Thyroid gland (tissue), 4 donors: Measurements from ENCODE around the gene PKIG. TPM values are rescaled to one million over a fixed set of nuclear protein-coding genes. Genes with fewer than 3 reads are reported as not detected.

ENCODE experiments used
- DNase-seq, 2 donors: peaks; one replicate each; pipeline ENCODE4 v3.0.0-alpha.2; 2019
- H3K27ac ChIP-seq, 3 donors: fragments of 200-600 bp; sonication (generic); 1 replicate in 2 of 3; 2 replicates in 1 of 3; pipeline ENCODE4 v1.5.1; 2016 to 2019; ENCODE audit warnings: mild to moderate bottlenecking in 1 of 3, moderate library complexity in 1 of 3
- H3K27me3 ChIP-seq: fragments of 200-600 bp; sonication (generic); one replicate; pipeline ENCODE4 v1.5.1; 2019
- H3K36me3 ChIP-seq, 2 donors: fragments of 200-600 bp; sonication (generic); one replicate each; pipeline ENCODE4 v1.5.1; 2016 to 2019
- H3K4me1 ChIP-seq, 2 donors: fragments of 200-600 bp; sonication (generic); one replicate each; pipeline ENCODE4 v1.5.1; 2017 to 2019
- H3K4me3 ChIP-seq, 3 donors: fragments of 200-600 bp; sonication (generic); replicated peaks in 1 of 3; 1 replicate in 2 of 3; 2 replicates in 1 of 3; pipeline ENCODE4 v1.5.1; 2016; ENCODE audit warnings: mild to moderate bottlenecking in 1 of 3
- H3K9me3 ChIP-seq: fragments of 200-600 bp; sonication (generic); one replicate; pipeline ENCODE4 v1.5.1; 2017
- POLR2A ChIP-seq, 2 donors: fragments of 450-650 bp; IDR thresholded peaks; one replicate each; pipeline ENCODE4 v1.6.1; 2017; ENCODE audit warnings: antibody characterized with exemption in 2 of 2, mild to moderate bottlenecking in 2 of 2, moderate library complexity in 1 of 2
- whole genome bisulfite sequencing, 2 donors: methylation state at CpG; one replicate each; pipeline ENCODE4 v1.1.5; 2017; 5-methylcytosine and 5-hydroxymethylcytosine counted together
- intact Hi-C: fragments of 100-400 bp; cut with DNase I; formaldehyde crosslinking; loops from one replicate; pipeline ENCODE4 v1.15.1; 2023
- total RNA-seq, 4 donors: library from RNA; depleted of rRNA; stranded (reverse); fragments of >200 nt; gene quantifications; one replicate each; pipeline ENCODE4 v1.2.3, GENCODE V29; 2016
- TF ChIP-seq, protein P1 (sequence below), 6 experiments: fragments of 200-600 bp in 3 of 6; fragments of 450-650 bp in 3 of 6; sonication (generic) in 3 of 6; IDR thresholded peaks; one replicate each; pipeline ENCODE4 v1.5.1; 2016 to 2019; ENCODE audit warnings: antibody characterized with exemption in 6 of 6, mild to moderate bottlenecking in 2 of 6, inconsistent platforms in 1 of 6, moderate library complexity in 1 of 6

The PKIG gene
- total RNA-seq, 4 donors from 2014 or later = 108 to 145 (median 111) TPM

DNA sequence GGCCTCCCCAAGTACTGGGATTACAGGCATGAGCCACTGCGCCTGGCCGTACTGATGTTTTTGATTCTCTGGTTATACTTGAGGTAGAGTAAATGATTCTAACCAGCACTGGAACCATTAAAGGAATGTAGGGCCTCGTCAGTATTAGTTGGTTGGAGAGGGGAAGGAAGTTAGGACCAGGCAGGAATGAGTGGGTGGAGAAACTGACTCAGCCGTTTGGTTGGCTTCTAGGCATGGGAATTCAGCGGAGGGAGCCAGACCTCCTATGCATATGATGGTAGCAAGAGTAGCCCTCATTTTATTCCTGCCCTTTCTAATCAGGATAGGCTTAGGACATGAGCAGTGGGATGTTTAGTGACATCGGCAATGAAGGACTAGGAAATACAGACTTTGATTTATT lies 41.5 kb upstream of the PKIG start:
- intact Hi-C loops = no loop called here
- DNase-seq = no peak

DNA sequence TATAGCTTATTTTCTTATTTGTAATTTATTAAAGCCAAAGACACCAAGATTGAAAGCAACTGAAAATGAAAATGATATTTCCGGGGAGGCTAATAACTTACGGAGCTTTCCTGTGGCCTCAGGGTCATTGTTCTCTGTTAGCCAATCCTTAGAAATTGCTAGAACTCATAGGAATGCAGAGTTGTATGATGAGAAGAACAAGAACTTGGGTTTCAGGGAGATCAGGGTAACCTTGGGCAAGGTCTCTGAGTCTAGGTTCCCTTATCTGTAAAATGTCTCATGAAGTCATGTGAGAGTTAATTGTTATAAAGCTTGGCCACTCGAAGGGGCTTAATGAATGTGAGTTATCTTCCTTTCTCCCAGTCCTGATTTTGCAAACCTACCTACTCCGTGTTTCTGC lies 40.4 kb upstream of the PKIG start:
- Histone ChIP-seq H3K27ac (no peak overlapping the region), H3K27me3 (no peaks in the 10 kb centered on the region), H3K9me3 (no peaks in the 10 kb centered on the region), H3K4me3 (no peak overlapping the region), H3K36me3 (no peaks in the 10 kb centered on the region), H3K4me1 (peaks cover 6 to 20% of the 10 kb centered on the region in 2 donors)
- intact Hi-C loops = no loop called here
- no peak for TF ChIP-seq POLR2A (IDR thresholded peaks at IDR 0.05)
- TF ChIP-seq, protein P1, sequence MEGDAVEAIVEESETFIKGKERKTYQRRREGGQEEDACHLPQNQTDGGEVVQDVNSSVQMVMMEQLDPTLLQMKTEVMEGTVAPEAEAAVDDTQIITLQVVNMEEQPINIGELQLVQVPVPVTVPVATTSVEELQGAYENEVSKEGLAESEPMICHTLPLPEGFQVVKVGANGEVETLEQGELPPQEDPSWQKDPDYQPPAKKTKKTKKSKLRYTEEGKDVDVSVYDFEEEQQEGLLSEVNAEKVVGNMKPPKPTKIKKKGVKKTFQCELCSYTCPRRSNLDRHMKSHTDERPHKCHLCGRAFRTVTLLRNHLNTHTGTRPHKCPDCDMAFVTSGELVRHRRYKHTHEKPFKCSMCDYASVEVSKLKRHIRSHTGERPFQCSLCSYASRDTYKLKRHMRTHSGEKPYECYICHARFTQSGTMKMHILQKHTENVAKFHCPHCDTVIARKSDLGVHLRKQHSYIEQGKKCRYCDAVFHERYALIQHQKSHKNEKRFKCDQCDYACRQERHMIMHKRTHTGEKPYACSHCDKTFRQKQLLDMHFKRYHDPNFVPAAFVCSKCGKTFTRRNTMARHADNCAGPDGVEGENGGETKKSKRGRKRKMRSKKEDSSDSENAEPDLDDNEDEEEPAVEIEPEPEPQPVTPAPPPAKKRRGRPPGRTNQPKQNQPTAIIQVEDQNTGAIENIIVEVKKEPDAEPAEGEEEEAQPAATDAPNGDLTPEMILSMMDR (IDR thresholded peaks at IDR 0.05) = no peak
- 75 to 78% methylated on average over 4 of the region's 4 CpGs for WGBS, 2 donors
- DNase-seq = no peak

More for the DNA sequence above, 41.5 kb upstream of the PKIG start:
- WGBS, 2 donors = 74 to 77% methylated on average over 6 of the region's 6 CpGs
- no peaks in the 10 kb centered on the region for H3K36me3 ChIP-seq
- TF ChIP-seq, protein P1 (IDR thresholded peaks at IDR 0.05) = no peak
- no peak for TF ChIP-seq POLR2A (IDR thresholded peaks at IDR 0.05)
- H3K9me3 ChIP-seq = no peaks in the 10 kb centered on the region
- H3K27me3 ChIP-seq = no peaks in the 10 kb centered on the region
- H3K27ac ChIP-seq = no peak overlapping the region
- no peak overlapping the region for H3K4me3 ChIP-seq
- H3K4me1 ChIP-seq = peaks cover 6 to 20% of the 10 kb centered on the region in 2 donors

DNA sequence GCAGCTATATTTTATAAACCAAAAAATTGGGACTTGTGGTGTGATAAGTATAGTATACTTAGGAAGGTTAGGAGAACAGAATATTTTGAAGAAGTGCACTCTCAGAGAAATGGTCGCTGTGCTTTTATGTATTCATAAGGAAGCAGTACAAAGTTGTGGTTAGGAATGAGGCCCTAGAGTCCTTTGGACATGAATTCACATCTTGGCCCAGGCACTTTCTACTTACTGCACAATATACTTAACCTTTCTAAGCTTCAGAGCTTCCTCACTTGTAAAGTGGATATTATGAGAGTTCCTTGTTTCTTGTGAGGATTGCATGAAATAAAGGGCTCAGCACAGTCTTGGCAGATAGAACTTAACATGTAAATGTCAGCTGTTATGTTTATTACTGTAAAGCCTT lies 39.5 kb upstream of the PKIG start:
- Histone ChIP-seq H3K4me3 (no peak overlapping the region), H3K27ac (no peak overlapping the region), H3K36me3 (no peaks in the 10 kb centered on the region), H3K9me3 (no peaks in the 10 kb centered on the region), H3K27me3 (no peaks in the 10 kb centered on the region), H3K4me1 (peaks cover 6 to 20% of the 10 kb centered on the region in 2 donors)
- 31 to 35% methylated on average over 1 of the region's 1 CpG for WGBS, 2 donors
- intact Hi-C loops = no loop called here
- TF ChIP-seq, protein P1 (IDR thresholded peaks at IDR 0.05) = no peak
- no peak for TF ChIP-seq POLR2A (IDR thresholded peaks at IDR 0.05)
- DNase-seq = no peak

DNA sequence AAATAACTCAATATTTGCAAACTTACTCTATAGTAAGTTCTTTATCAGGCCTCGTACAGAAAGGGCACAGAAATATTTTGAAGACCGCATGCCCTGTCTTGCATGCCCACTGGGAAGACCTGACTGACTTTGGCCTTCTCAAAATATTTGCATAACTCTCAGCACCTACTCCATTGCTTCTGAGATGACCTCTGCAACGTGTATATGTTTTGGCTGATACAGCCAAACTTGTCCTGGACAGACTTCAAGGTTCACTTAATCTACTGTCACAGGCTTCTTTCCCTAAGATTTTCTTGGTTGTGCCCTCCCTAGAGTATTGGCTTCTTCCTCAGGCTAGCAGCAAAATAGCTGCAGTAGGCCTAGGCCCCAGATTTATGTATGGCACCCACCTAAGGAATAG lies 39.0 kb upstream of the PKIG start:
- no peak for TF ChIP-seq POLR2A (IDR thresholded peaks at IDR 0.05)
- TF ChIP-seq, protein P1 (IDR thresholded peaks at IDR 0.05) = no peak
- 44 to 73% methylated on average over 3 of the region's 3 CpGs for WGBS, 2 donors
- H3K4me3 ChIP-seq = no peak overlapping the region
- DNase-seq = no peak
- peaks cover 10 to 23% of the 10 kb centered on the region in 2 donors for H3K4me1 ChIP-seq
- H3K27me3 ChIP-seq = no peaks in the 10 kb centered on the region
- no peaks in the 10 kb centered on the region for H3K9me3 ChIP-seq
- H3K36me3 ChIP-seq = no peaks in the 10 kb centered on the region
- no peak overlapping the region for H3K27ac ChIP-seq
- intact Hi-C loops = no loop called here

DNA sequence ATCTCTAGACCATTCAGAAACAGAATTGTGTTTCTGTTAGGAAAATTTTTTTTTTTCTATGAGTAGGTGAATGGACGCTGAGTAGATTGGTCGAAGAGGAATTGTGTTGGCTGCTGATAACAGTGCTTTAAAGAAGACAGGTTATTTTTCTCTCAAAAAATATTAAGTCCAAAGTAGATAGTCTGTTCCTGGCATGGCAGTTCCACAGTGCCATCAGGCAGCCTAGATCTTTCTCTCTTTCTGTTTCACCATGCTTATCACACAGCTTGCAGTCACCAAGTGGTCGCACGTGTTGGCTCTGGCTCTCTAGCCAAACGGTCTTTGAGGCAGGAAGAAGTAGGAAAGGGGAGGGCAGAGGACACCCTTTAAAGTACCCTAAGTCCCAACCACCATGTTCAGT lies 38.1 kb upstream of the PKIG start:
- WGBS, 2 donors = 67 to 74% methylated on average over 5 of the region's 5 CpGs
- Histone ChIP-seq H3K27ac (no peak overlapping the region), H3K27me3 (no peaks in the 10 kb centered on the region), H3K4me1 (peaks cover 10 to 26% of the 10 kb centered on the region in 2 donors), H3K9me3 (no peaks in the 10 kb centered on the region), H3K36me3 (no peaks in the 10 kb centered on the region), H3K4me3 (no peak overlapping the region)
- no peak for TF ChIP-seq POLR2A (IDR thresholded peaks at IDR 0.05)
- TF ChIP-seq, protein P1 (IDR thresholded peaks at IDR 0.05) = no peak
- intact Hi-C loops = no loop called here
- peak in 1 of 2 donors; percentile 14 for DNase-seq
